GM11168 (cell line): ENCODE data around the gene UGT1A3.
"Not testable (repeated sequence)": the region's sequence is repeated elsewhere in the genome, so short reads cannot be mapped to it uniquely, and the experiment has no call there.

Experiments used
- in situ Hi-C: fragments of 300-500 bp; cut with MboI; formaldehyde crosslinking; loops from one replicate; pipeline ENCODE4 v1.12.0; 2022; ENCODE audit warnings: low sequenced_read_pairs; ENCODE audit not compliant: unreplicated experiment

Gene UGT1A3

DNA sequence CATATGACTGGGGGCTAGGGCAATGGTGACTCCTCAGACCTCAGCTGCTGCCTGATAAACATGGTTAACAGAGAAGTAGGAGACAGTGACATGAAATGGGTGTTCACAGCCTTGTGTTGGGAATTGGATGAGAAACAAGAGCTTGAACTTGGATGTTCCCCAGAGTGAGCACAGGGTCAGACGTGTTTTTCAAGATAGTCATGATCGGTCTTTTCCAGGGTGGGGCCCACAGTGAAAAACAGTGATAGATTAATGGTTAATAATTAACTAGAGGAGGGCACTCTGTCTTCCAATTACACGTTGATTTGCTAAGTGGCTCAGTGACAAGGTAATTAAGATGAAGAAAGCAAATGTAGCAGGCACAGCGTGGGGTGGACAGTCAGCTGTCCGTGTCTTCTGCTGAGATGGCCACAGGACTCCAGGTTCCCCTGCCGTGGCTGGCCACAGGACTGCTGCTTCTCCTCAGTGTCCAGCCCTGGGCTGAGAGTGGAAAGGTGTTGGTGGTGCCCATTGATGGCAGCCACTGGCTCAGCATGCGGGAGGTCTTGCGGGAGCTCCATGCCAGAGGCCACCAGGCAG lies at the start of gene UGT1A3:
UGT1A3 (plus strand) TSS at position 320 of the 579 bp plus-strand sequence; CDS start at position 405, 85 bp downstream.
- in situ Hi-C loops, result no loop called here

DNA sequence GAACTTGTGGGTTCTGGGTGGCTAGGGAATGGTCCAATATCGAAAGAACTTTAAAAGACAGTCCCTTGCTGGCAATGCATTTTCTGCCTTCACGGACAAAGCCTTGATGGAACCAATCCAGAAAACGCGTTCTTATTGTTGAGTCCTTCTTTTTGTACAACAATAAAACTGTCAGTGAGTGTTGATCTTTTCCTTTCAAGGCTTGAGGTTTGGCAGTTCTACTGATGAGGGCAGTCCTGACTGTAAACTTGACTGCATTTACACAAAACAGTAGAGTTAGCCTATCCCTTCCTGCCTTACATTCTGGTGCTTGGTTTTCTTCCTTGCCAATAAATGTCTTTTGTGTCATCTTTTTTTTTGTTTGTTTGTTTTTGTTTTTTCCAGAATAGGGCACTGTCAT lies 49.6 kb upstream of the UGT1A3 start:
- in situ Hi-C loops, result no loop called here

DNA sequence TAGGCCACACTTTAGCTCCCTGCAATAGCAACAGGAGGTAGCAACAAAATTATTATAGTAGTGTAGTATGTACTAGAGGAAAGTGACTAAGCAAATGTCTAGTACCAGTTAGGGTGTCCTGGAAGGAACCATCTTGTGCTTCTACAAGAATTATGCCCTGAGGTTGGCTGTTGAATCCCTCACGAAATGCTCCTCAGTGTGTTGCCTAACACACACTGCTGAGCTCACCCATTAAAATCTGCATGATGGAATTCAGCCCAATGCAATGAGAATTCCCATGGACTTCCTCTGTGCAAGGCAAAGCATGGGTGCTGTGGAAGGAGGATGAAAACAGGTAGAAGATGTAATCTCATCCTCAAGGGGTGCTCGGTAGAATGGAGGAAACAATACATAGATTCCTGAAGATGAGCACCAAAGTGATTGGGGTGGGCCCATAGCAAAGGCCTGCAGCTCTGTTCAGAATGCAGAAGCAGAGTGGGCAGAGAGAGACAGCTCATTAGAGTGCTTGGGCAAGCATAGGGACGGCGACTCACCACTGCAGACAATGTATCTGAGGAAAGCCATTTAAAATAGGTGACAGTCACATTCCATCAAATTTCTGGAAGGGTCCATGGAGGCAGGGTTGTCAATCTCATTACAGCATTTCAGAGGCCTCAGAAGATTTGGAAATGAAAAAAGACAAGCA lies 48.3 kb upstream of the UGT1A3 start:
- in situ Hi-C loops, result no loop called here

DNA sequence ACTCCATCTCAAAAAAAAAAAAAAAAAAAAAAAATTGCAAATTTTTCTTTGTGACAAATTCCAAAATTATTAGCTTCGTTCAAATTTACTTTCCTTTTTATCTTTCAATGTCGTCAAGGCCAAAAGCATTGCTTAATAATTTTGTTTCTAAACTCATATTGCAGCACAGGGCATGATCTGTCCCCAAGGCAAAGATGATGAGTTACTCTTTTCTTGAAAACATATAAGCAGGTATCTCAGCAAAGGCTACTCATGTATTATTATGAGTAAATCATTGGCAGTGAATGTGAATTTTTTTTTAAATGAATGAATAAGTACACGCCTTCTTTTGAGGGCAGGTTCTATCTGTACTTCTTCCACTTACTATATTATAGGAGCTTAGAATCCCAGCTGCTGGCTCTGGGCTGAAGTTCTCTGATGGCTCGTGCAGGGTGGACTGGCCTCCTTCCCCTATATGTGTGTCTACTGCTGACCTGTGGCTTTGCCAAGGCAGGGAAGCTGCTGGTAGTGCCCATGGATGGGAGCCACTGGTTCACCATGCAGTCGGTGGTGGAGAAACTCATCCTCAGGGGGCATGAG lies 47.2 kb upstream of the UGT1A3 start, which contains the start of gene UGT1A7:
UGT1A7 (plus strand) TSS at position 381 of the 579 bp plus-strand sequence; CDS start at position 418, 37 bp downstream.
- in situ Hi-C loops, result no loop called here

DNA sequence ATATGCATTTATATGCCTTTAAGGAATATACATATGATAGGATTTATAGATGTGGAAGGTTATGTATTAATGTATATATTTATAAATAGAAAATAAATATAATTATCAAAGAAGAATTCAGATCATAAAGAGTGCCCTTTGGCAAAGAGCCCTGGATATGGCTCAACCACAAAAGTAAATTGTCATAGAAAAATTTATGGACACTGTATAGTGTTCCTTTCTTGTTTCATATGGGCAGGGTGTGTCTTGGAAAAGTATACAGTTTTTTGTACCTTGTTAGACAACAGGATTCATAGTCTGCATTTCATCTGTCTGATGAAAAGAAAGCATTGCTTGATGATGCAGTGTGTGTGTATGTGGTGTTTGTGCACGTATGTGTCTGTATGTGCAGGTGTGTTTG lies 44.2 kb upstream of the UGT1A3 start:
- in situ Hi-C loops, result no loop called here

DNA sequence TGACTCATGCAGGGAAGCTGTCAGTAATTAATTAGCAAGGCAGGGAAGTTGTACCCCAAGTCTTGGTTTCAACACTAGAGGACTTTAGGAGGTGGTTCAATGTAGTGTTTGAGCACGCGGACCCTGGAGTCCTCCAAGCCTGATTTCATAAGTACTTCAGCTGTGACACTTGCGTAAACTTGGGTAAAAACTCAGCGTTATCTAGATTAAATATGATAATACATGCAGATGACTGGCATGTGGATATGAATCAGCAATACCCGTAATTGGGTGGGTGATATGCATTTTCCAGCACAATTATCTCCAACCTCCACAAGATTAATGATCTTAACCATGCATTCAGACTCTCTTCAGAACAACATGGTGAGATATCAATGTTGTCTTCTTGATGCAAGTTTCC lies 41.9 kb upstream of the UGT1A3 start:
- in situ Hi-C loops, result no loop called here

DNA sequence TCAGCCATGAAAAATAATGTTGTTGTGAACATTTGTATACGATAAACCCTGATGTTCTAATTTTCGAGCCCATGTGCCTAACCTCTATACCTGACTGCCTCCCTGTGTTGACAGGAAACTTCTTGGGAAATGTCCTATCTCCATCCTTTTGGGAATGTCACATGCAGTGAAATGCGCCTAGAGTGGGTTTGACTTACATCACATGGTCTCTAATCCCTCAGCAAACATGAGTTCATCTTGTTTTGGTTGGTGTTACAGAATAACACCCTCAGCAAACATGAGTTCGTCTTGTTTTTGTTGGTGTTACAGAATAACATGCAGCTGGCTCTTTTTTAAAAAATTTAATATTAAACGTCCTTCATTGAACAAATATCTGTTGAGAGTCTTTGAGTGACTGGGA lies 40.5 kb upstream of the UGT1A3 start:
- in situ Hi-C loops, result no loop called here

DNA sequence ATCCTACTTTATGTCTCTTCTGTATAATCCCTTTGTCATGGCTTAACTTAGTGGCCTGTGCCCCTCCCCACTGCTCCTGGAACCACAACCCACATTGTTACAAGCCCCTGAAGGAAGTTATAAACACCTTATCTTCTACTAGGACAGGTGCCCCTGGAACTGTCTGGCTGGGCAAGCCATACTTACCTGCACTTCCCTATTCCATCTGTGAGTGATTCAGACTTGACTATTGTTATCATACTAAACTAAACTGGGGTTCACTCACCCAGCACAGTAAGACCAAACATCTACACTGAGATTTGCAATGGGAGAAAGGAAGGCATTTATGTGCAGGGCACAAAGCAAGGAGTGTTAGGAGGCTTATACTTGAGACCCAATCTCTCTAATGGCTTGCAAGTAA lies 39.8 kb upstream of the UGT1A3 start:
- in situ Hi-C loops, result no loop called here

DNA sequence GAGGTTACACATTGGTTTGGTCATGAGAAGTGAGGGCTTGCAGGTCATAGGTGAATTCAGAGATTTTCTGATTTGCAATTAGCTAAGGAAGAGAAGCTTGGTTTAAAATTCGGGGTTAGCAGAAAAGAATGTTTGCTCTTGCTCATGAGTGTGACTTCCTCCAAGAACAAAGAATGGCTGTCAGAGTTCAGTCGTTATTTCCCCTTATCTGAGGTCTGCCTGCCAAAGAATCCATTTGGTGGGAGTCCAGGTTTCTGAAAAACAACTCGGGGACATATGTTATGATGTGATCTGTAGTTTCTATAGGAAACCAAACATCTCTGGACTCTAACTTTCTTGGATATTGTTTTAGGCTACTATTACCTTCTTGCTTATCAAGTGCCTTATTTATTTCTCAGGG lies 39.3 kb upstream of the UGT1A3 start:
- in situ Hi-C loops, result no loop called here

DNA sequence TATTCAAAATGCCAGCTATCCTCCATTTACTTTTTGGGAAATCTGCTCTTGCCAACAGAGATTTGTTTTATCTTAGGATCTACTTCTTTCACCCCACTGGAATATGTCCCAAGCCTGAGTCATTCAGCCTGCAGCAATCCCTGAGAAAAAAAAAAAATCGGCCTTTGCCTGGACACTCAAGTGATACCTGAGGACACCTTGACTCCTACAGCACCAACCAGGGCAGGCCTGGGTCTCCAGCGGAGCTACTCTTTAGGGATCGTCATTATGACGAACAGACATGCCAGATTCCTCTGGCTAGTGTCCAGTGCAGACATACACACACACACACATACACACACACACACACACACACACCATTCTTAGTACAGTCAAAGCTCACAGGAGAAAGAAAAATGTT lies 38.4 kb upstream of the UGT1A3 start:
- in situ Hi-C loops, result no loop called here

DNA sequence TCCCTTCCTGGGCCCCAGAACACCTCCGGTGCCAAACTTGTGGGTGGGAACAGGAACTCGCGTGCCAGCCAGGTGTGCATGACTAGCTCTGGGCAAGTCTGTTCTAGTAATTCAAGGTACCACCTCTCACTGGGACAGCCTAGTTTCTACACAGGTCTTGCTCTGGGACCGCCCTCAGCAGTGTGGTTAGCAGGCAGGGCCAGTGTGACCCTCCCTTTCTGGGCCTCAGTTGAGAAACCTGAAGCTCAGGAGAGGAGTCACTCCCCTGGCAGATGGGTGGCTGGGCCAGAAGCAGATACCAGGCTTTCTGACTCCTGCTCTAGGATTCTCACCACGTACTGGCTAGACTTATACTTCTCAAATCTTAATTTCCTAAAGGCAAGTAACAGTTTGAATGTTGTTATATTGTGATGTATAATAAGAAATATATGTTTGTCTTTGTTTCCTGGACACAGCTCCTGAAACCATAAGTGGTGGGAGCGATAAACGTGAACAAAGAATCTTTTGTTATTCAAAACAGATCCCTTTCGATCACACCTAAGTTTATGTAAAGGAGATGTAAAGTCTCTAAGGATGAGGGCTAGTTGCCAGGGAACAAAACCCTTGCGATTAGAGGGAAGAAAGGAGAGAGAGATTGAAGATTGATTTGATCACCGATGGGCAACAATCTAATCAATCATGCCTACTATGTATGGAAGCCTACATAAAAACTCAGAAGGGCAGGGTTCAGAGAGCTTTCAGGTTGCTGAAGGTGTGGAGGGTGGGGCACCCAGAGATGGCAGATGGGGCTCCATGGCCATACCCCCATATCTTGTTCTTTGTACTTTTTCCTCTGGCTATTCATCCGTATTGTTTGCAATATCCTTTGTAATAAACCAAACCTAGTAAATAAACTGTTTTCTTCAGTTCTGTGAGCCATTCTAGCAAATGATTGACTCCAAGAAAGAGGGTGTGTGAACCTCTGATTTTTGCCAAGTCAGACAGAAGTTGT lies 37.1 kb upstream of the UGT1A3 start:
- in situ Hi-C loops, result no loop called here

DNA sequence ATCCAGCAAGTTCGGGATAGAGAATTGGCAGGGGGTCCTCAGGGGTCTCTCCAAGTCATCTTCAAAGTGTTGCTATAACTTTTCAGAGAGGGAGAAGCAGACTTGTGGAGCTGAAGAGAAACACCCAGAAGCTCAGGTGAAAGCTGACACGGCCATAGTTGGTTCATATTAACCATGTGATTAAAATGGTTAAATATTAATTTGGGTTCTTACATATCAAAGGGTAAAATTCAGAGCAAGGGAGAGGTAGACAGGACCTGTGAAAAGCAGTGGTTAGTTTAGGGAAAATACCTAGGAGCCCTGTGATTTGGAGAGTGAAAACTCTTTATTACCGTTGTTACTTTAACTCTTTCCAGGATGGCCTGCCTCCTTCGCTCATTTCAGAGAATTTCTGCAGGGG lies 36.2 kb upstream of the UGT1A3 start, which contains the start of gene UGT1A6:
UGT1A6 (plus strand) TSS at position 243 of the 400 bp plus-strand sequence; CDS start at position 358, 115 bp downstream.
- in situ Hi-C loops, result no loop called here

DNA sequence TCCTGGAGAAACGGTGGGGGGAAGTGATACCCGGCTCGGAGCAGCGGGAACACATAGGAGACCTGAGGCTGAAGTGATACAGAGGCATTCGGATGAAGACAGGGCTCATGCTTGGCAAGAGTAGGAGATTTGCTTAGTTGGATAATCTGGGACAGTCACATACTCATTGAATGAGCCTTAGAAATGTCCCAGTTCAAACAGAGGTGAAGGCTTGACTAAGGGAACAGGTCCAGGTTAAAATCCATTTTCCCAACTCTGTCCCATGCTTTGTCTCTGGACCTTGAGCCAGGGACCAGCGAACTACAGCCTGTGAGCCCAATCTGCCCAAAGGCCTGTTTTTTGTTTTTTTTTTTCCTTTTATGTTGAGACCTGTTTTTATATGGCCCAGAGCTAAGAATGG lies 34.9 kb upstream of the UGT1A3 start:
- in situ Hi-C loops, result no loop called here

DNA sequence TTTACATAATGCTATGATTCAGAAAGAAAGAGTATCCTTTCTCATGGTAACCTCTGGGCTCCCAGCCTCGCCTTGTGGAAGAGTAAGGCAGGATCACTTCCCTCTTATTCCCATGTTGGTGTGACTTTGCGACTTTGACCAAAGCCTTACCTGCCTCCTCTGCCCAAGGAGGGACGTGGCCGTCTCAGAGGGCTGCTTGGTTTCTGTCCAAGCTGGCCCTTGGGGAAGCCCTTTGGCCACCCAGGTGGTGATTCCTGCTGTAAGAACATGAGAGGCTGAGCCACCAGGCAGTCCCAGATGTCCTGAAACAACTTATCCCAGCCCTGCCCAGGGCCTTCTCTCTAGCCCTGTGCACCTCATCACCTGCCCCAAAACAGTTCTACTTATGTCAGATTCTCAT lies 30.1 kb upstream of the UGT1A3 start:
- in situ Hi-C loops, result no loop called here

DNA sequence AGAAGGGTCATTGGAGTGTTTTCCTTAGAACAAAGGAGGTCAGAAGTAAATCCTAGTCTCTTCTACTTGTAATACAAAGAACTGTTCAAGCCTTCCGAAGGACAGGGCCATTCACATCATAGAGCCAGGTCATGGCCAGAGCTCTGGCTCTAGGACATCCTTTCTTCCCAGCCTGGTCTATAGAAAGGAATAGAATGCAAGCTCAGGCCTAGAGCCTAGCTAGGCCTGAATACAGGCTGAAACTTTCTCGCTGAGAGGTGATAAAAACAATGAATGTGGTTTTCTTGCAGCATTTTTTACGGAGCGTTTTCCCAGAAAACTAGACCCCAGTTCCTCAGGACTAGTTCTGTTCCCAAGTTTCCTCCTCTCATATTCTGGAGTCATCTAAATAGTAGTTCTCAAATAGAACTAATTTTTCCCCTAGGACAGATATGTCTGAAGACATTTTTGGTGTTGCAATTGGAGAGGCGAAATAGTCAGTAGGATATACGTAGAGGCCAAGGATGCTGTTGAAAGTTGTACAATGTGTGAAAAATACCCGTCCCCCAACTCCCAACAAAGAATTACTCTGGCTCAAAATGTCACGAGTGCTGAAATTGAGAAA lies 29.3 kb upstream of the UGT1A3 start:
- in situ Hi-C loops, result no loop called here

DNA sequence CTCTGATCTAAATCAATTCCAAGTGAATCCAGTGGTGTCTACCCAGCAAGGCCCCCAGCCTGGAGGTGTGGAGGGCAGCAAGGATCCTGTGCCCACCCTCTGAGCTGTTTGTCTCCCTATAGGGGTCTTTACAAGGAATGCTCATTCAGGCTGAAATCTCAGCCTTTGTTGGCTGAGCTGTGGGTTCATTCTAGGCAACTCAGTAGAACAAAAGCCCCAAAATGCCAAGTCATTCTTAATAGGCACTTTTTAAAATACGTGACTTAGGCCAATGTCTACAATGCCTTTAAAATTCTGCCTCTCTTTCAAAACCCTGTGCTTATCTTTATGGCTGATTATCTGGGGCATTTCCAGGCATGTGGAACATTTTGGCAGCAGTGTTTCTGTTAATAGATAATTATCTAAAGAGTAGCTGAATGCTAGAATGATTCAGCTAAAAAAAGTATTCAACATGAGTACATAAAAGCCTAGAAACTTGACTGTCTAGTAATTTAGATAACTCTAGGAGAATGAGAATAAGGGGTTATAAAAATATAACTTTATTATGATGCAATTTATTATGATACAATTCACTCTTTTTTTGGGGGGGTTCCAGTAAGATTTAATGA lies 28.7 kb upstream of the UGT1A3 start:
- in situ Hi-C loops, result no loop called here

DNA sequence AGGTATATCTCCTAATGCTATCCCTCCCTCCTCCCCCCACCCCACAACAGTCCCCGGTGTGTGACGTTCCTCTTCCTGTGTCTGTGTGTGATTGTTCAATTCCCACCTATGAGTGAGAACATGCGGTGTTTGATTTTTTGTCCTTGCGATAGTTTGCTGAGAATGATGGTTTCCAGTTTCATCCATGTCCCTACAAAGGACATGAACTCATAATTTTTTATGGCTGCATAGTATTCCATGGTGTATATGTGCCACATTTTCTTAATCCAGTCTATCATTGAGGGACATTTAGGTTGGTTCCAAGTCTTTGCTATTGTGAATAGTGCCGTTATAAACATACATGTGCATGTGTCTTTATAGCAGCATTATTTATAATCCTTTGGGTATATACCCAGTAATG lies 28.0 kb upstream of the UGT1A3 start:
- in situ Hi-C loops, result not testable (repeated sequence)

DNA sequence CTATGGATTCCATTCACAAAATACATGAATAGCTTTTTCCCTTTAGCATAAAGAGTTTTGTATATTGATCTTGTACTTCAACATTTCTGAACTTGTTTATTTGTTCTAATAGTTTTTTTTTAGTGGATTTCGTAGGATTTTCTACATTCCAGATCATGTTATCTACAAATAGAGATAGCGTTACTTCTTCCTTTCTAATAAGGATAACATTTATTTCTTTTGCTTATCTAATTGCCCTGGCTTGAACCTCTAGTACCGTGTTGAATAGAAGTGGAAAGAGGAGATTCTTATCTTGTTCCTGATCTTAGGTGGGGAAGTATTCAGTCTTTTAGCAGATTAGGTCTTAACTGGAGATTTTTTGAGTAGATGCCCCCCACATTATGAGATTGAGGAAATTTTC lies 26.6 kb upstream of the UGT1A3 start:
- in situ Hi-C loops, result no loop called here

DNA sequence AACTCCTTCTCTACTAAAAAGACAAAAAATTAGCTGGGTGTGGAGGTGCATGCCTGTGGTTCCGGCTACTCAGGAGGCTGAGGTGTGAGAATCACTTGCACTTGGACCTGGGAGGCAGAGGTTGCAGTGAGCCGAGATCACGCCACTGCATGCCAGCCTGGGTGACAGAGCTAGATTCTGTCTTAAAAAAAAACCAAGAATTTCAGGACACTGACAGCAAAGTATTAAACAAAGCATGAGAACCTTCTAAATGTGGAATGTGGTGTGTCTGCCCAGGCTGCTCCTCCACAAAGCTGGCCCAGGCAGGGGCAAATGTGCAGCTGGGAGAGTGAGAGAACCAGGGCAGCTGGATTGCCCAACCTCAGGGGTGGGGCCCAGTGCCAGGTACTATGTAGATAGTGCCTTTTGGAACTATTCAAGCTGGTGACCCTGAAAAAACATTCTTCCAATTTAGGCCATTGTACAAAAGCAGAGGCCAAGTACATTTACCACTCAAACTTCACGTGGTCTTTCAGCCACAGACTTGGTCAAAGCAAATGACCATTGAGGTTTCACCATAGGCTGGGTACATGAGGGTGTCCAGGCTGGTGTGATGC lies 22.8 kb upstream of the UGT1A3 start:
- in situ Hi-C loops, result no loop called here
